ENCODE data around the gene PPP1R14C.

PPP1R14C gene

GRCh38 chr6:150249261-150249660 lies 106.4 kb downstream of the PPP1R14C start:
- no peak for TF ChIP-seq CTCF (IDR thresholded peaks at IDR 0.05; ENCODE audit: insufficient read depth, low read length, poor library complexity, severe bottlenecking)
- Histone ChIP-seq H3K4me3 (replicated peaks; ENCODE audit: low read depth, low read length) (no peak overlapping the region), H3K36me3 (ENCODE audit: control insufficient read depth, insufficient read depth, low read length) (no peaks in the 10 kb centered on the region), H3K27me3 (replicated peaks; ENCODE audit: control insufficient read depth, insufficient read depth, low read length) (no peaks in the 10 kb centered on the region)
- DNase-seq (ENCODE audit: extremely low read depth, insufficient read length) = no peak

- H3K27me3 ChIP-seq (replicated peaks; ENCODE audit: control insufficient read depth, insufficient read depth, low read length) = peaks cover under 1% of the 10 kb centered on the region
- TF ChIP-seq CTCF (IDR thresholded peaks at IDR 0.05; ENCODE audit: insufficient read depth, low read length, poor library complexity, severe bottlenecking) = no peak
- no peak for DNase-seq (ENCODE audit: extremely low read depth, insufficient read length)
These were observed 108.0 kb downstream of the PPP1R14C start for GRCh38 chr6:150250826-150251225.

GRCh38 chr6:150251566-150252186 lies 108.8 kb downstream of the PPP1R14C start:
- DNase-seq (ENCODE audit: extremely low read depth, insufficient read length) = no peak
- peaks cover 2% of the 10 kb centered on the region for H3K27me3 ChIP-seq (replicated peaks; ENCODE audit: control insufficient read depth, insufficient read depth, low read length)
- no peaks in the 10 kb centered on the region for H3K36me3 ChIP-seq (ENCODE audit: control insufficient read depth, insufficient read depth, low read length)
- H3K4me3 ChIP-seq (replicated peaks; ENCODE audit: low read depth, low read length) = no peak overlapping the region
- TF ChIP-seq CTCF (IDR thresholded peaks at IDR 0.05; ENCODE audit: insufficient read depth, low read length, poor library complexity, severe bottlenecking) = no peak

More at GRCh38 chr6:150250826-150251225, 108.0 kb downstream of the PPP1R14C start:
- H3K36me3 ChIP-seq (ENCODE audit: control insufficient read depth, insufficient read depth, low read length) = no peaks in the 10 kb centered on the region
- H3K4me3 ChIP-seq (replicated peaks; ENCODE audit: low read depth, low read length) = no peak overlapping the region

GRCh38 chr6:150252714-150253444 lies 110.0 kb downstream of the PPP1R14C start:
- H3K36me3 ChIP-seq (ENCODE audit: control insufficient read depth, insufficient read depth, low read length) = no peaks in the 10 kb centered on the region
- DNase-seq (ENCODE audit: extremely low read depth, insufficient read length) = no peak
- no peak for TF ChIP-seq CTCF (IDR thresholded peaks at IDR 0.05; ENCODE audit: insufficient read depth, low read length, poor library complexity, severe bottlenecking)
- H3K4me3 ChIP-seq (replicated peaks; ENCODE audit: low read depth, low read length) = no peak overlapping the region
- peaks cover 2% of the 10 kb centered on the region for H3K27me3 ChIP-seq (replicated peaks; ENCODE audit: control insufficient read depth, insufficient read depth, low read length)

- H3K4me3 ChIP-seq (replicated peaks; ENCODE audit: low read depth, low read length) = no peak overlapping the region
- H3K36me3 ChIP-seq (ENCODE audit: control insufficient read depth, insufficient read depth, low read length) = no peaks in the 10 kb centered on the region
- TF ChIP-seq CTCF (IDR thresholded peaks at IDR 0.05; ENCODE audit: insufficient read depth, low read length, poor library complexity, severe bottlenecking) = no peak
- no peak for DNase-seq (ENCODE audit: extremely low read depth, insufficient read length)
- H3K27me3 ChIP-seq (replicated peaks; ENCODE audit: control insufficient read depth, insufficient read depth, low read length) = peaks cover 2% of the 10 kb centered on the region
These were observed 110.6 kb downstream of the PPP1R14C start for GRCh38 chr6:150253489-150253888.
